Retinal pigment epithelial cell (primary cell): Measurements from ENCODE around the gene TTC7B.

Experiments used
- DNase-seq: peaks from one replicate; pipeline ENCODE4 v3.0.0-alpha.2; 2010; ENCODE audit warnings: low read depth
- H3K4me3 ChIP-seq: 2 replicates; pipeline ENCODE4 v1.5.1; 2011; ENCODE audit warnings: mild to moderate bottlenecking, low read length, control low read depth, moderate library complexity
- CTCF ChIP-seq: conservative IDR thresholded peaks from 2 replicates; pipeline ENCODE4 v1.5.1; 2011; ENCODE audit warnings: low read depth, low read length, control low read depth, inconsistent platforms

Gene TTC7B

GRCh38 chr14:90574188-90575131 is 241.8 kb downstream of the TTC7B start:
- no peak for DNase-seq
- no peak overlapping the region for H3K4me3 ChIP-seq
- TF ChIP-seq CTCF: no peak

GRCh38 chr14:90573385-90574105 is 242.7 kb downstream of the TTC7B start:
- H3K4me3 ChIP-seq: no peak overlapping the region
- no peak for TF ChIP-seq CTCF
- no peak for DNase-seq

GRCh38 chr14:90572441-90573150 is 243.6 kb downstream of the TTC7B start:
- no peak for TF ChIP-seq CTCF
- DNase-seq: no peak
- H3K4me3 ChIP-seq: no peak overlapping the region

- no peak for DNase-seq
- no peak overlapping the region for H3K4me3 ChIP-seq
- TF ChIP-seq CTCF: no peak
Observed at GRCh38 chr14:90571149-90571947, 244.9 kb downstream of the TTC7B start.

- no peak overlapping the region for H3K4me3 ChIP-seq
- TF ChIP-seq CTCF: no peak
- DNase-seq: no peak
Observed at GRCh38 chr14:90570461-90570860, 245.8 kb downstream of the TTC7B start.

- H3K4me3 ChIP-seq: no peak overlapping the region
- no peak for DNase-seq
- TF ChIP-seq CTCF: no peak
Observed at GRCh38 chr14:90569606-90570387, 246.4 kb downstream of the TTC7B start.
